ENCODE results near the gene TSPAN11.

DNA sequence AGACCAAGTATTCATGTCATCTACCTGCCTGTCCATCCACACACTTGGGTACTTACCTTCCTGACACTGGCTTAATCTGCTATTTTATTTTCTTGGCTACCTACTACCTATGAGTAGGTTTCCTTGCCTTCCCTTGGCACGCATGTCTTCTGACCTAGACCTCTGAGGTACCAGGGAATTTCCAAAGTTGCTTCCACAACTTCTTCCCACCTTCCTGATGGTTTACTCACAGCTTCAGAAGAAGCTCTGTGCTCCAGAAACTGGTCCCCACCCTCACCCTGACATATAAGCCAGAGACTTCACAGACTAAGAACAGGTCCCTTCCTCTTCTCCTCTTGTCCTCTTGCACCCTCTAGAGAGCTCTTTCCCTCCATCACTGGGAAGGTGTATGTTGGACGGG is 111.4 kb downstream of the TSPAN11 start:
- TF ChIP-seq, protein P1, sequence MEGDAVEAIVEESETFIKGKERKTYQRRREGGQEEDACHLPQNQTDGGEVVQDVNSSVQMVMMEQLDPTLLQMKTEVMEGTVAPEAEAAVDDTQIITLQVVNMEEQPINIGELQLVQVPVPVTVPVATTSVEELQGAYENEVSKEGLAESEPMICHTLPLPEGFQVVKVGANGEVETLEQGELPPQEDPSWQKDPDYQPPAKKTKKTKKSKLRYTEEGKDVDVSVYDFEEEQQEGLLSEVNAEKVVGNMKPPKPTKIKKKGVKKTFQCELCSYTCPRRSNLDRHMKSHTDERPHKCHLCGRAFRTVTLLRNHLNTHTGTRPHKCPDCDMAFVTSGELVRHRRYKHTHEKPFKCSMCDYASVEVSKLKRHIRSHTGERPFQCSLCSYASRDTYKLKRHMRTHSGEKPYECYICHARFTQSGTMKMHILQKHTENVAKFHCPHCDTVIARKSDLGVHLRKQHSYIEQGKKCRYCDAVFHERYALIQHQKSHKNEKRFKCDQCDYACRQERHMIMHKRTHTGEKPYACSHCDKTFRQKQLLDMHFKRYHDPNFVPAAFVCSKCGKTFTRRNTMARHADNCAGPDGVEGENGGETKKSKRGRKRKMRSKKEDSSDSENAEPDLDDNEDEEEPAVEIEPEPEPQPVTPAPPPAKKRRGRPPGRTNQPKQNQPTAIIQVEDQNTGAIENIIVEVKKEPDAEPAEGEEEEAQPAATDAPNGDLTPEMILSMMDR (IDR thresholded peaks at IDR 0.05) = no peak
- TF ChIP-seq EZH2 (IDR thresholded peaks at IDR 0.05; ENCODE audit: borderline replicate concordance, insufficient read depth, low read depth, low read length, poor library complexity, severe bottlenecking) = no peak
